Thyroid gland (tissue), 4 donors: ENCODE results near the gene UBE2F.

ENCODE experiments used
- CTCF ChIP-seq, 6 experiments: fragments of 200-600 bp in 3 of 6; fragments of 450-650 bp in 3 of 6; sonication (generic) in 3 of 6; IDR thresholded peaks; one replicate each; pipeline ENCODE4 v1.5.1; 2016 to 2019; ENCODE audit warnings: antibody characterized with exemption in 6 of 6, mild to moderate bottlenecking in 2 of 6, inconsistent platforms in 1 of 6, moderate library complexity in 1 of 6
- POLR2A ChIP-seq, 2 donors: fragments of 450-650 bp; IDR thresholded peaks; one replicate each; pipeline ENCODE4 v1.6.1; 2017; ENCODE audit warnings: antibody characterized with exemption in 2 of 2, mild to moderate bottlenecking in 2 of 2, moderate library complexity in 1 of 2

DNA sequence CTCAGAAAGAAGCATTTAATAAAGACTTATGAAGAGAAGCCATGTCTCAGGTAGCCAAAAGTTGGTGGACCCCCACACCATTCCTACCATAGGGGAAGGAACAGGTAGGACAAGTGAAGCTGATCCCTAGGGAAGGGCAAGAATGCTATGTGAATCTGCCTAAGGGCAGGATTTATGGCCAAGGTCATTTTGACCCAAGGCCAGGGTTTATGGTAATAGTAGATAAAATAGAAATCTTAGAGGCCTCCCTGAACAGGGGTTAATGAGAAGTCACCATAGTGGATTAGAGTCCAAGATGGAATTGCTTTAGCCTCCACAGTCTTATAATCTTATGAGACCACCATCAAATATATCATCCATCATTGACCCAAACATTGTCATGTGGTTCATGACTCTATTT, 26.0 kb upstream of the UBE2F start:
- TF ChIP-seq POLR2A (IDR thresholded peaks at IDR 0.05) (no peak), CTCF (IDR thresholded peaks at IDR 0.05) (no peak)
